ENCODE results near the gene PKMYT1. TPM values are rescaled to one million over a fixed set of nuclear protein-coding genes. Genes with fewer than 3 reads are reported as not detected.

Gene PKMYT1
- polyA plus RNA-seq, 1 of the 3 experiments (the other 2 are of a cell fraction): 8.5 TPM

DNA sequence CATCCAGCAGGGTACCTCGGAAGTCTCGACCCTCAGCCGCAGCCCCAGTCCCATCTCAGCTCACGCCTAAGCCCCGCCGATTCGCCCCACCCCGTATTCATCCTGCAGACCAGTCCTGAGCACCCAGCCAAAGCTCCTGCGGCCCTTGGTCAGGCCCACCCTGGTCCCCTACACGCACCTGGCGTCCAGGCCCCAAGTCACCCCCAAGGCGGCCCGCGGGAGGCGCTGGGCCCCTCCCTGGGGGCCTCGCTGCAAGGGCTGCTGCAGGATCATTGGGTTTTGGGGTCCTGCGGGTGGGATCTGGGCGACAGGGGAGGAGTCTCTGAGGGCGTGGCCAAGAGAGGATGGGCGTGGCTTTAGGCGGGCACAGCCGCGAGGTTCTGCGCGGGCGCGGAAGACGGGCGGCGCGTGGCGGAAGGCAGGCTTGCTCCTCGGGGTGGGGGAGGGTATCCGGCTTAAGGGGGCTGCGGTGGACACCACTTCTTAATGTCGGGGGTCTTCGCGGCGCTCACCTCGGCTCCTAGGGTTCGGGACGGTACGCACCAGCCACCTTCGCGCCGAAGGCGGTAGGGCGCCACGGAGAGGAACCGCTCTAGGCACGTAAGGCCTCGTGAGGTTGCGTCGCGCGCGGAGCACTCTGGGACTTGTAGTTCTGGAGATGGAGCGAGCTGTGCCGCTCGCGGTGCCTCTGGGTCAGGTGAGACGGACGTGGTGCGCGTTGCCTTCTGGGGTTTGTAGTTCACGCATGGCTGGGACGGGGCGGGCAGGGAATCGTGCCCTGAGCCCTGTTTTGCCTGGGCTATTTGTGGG is 43.6 kb upstream of the PKMYT1 start, which contains the start of the genes HCFC1R1 and THOC6 (continued):
- peak; percentile 13; the same call in 1 of the 2 replicates for TF ChIP-seq TAF1 (IDR thresholded peaks at IDR 0.05; ENCODE audit: borderline replicate concordance, low read depth, low read length)
- TF ChIP-seq POLR2AphosphoS5 (IDR thresholded peaks at IDR 0.05; ENCODE audit: low read depth, low read length): peak; percentile 91
- TF ChIP-seq, protein P1, sequence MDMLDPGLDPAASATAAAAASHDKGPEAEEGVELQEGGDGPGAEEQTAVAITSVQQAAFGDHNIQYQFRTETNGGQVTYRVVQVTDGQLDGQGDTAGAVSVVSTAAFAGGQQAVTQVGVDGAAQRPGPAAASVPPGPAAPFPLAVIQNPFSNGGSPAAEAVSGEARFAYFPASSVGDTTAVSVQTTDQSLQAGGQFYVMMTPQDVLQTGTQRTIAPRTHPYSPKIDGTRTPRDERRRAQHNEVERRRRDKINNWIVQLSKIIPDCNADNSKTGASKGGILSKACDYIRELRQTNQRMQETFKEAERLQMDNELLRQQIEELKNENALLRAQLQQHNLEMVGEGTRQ (IDR thresholded peaks at IDR 0.05; ENCODE audit: borderline replicate concordance, low read depth, low read length): peak; percentile 59; the same call in 1 of the 2 replicates
- TF ChIP-seq GATA2 (CRISPR knock-in tag; IDR thresholded peaks at IDR 0.05): no peak

DNA sequence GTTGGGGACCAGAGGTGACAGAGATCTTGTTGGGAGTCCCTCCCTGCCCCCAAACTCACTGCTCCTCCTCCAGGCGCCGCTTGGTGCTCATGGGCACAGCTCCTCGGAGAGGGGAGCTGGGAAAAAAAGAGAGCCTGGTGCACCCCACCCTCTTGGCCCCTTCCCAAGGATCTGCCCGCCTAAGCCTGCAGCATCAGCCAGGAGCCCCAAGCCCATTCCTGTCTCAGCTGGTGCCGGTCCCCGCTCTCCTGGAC is 43.1 kb upstream of the PKMYT1 start:
- no peak overlapping the region for H2AFZ ChIP-seq (ENCODE audit: low read depth)
- peak overlapping the region; percentile 100 for H3K9ac ChIP-seq
- WGBS (ENCODE audit: low lambda C conversion rate): 0% methylated on average over 1 of the region's 6 CpGs
- H3K9me2 ChIP-seq: no peaks in the 10 kb centered on the region
- H3K9me3 ChIP-seq: no peaks in the 10 kb centered on the region
- H3K27ac ChIP-seq (ENCODE audit: low read depth in 2 of 2, low read length in 1 of 2): peak overlapping the region; percentile 94 to 99
- peak overlapping the region; percentile 80 to 88 for H3K4me3 ChIP-seq (ENCODE audit: low read depth in 2 of 2, low read length in 1 of 2)
- H3K36me3 ChIP-seq (replicated peaks in 1 of 2; ENCODE audit: control insufficient read depth in 1 of 2, insufficient read depth in 2 of 2, low read length in 1 of 2): peaks cover 21 to 26% of the 10 kb centered on the region in 2 experiments
- H3K27me3 ChIP-seq (ENCODE audit: insufficient read depth): no peaks in the 10 kb centered on the region
- peak overlapping the region; percentile 99 for H3K4me2 ChIP-seq
- CTCF ChIA-PET: interaction anchor here (0.7 to 8.5 kb wide), 5 partner anchors 8 to 66 kb away, joined by 3 to 111 read pairs (median 4); no protein-coding TSS in a partner anchor
- POLR2A ChIA-PET: no interaction called here
- H3F3A ChIP-seq (replicated peaks; ENCODE audit: insufficient read depth): peaks cover 51% of the 10 kb centered on the region
- H3K79me2 ChIP-seq (ENCODE audit: insufficient read depth): peaks cover 11% of the 10 kb centered on the region; the same call in 1 of the 2 replicates
- H3K4me1 ChIP-seq (ENCODE audit: control insufficient read depth in 1 of 2, insufficient read depth in 2 of 2, low read depth in 1 of 2, low read length in 1 of 2): peaks cover 8 to 28% of the 10 kb centered on the region in 2 experiments; a peak in 3 of 4 replicates
- H4K20me1 ChIP-seq (ENCODE audit: insufficient read depth): peaks cover 11% of the 10 kb centered on the region
- no peak for DNase-seq
- TF ChIP-seq ELF1 (IDR thresholded peaks at IDR 0.05): peak; percentile 5; the same call in 1 of the 2 replicates
- peak in 1 of 2 experiments; percentile 6; a peak in 1 of 4 replicates for TF ChIP-seq EP300 (IDR thresholded peaks at IDR 0.05; ENCODE audit: borderline replicate concordance in 1 of 2, low read depth in 1 of 2, low read length in 1 of 2)
- no peak for TF ChIP-seq SMC3 (IDR thresholded peaks at IDR 0.05; ENCODE audit: low read depth, low read length)
- TF ChIP-seq MXI1 (IDR thresholded peaks at IDR 0.05; ENCODE audit: low read depth, low read length): no peak
- no peak; the same call in 1 of the 2 replicates for TF ChIP-seq JUND (IDR thresholded peaks at IDR 0.05)
- TF ChIP-seq, protein P1 (IDR thresholded peaks at IDR 0.05; ENCODE audit: borderline replicate concordance, low read depth, low read length): no peak
- peak; percentile 25; the same call in 1 of the 2 replicates for TF ChIP-seq TAF1 (IDR thresholded peaks at IDR 0.05; ENCODE audit: borderline replicate concordance, low read depth, low read length)
- no peak for TF ChIP-seq FOSL2 (IDR thresholded peaks at IDR 0.05; ENCODE audit: borderline replicate concordance, low read depth)

Data from SK-N-SH (cell line).